HAP-1 (cell line): ENCODE measurements around the gene NCSTN.
A peak's percentile ranks its signal among the peaks of the same experiment; 100 is the strongest.

ENCODE experiments used
- DNase-seq, 2 experiments: peaks; one replicate each; pipeline ENCODE4 v3.0.0-alpha.2; 2016 to 2020; ENCODE audit warnings: low spot score in 2 of 2
- H3K27me3 ChIP-seq: fragments of 250-450 bp; sonication (Bioruptor Pico); 2 replicates; pipeline ENCODE4 v1.5.1; 2020; ENCODE audit warnings: low read depth, mild to moderate bottlenecking, moderate library complexity
- H3K36me3 ChIP-seq: fragments of 250-450 bp; sonication (Bioruptor Pico); replicated peaks from 2 replicates; pipeline ENCODE4 v1.5.1; 2020; ENCODE audit warnings: mild to moderate bottlenecking
- H3K4me1 ChIP-seq: fragments of 250-450 bp; sonication (Bioruptor Pico); 2 replicates; pipeline ENCODE4 v1.5.1; 2020; ENCODE audit warnings: mild to moderate bottlenecking
- H3K4me3 ChIP-seq: fragments of 250-450 bp; sonication (Bioruptor Pico); 2 replicates; pipeline ENCODE4 v1.5.1; 2020; ENCODE audit warnings: mild to moderate bottlenecking, moderate library complexity
- H3K9me3 ChIP-seq: fragments of 250-450 bp; sonication (Bioruptor Pico); 2 replicates; pipeline ENCODE4 v1.5.1; 2020; ENCODE audit warnings: mild to moderate bottlenecking, moderate library complexity
- in situ Hi-C: fragments of 300-500 bp; cut with MboI; formaldehyde crosslinking; loops from 3 replicates; pipeline ENCODE4 v1.14.3; 2020; ENCODE audit warnings: low sequenced_read_pairs, inconsistent platforms, mixed read lengths

NCSTN gene

GRCh38 chr1:160338580-160338979, 4.6 kb upstream of the NCSTN start:
- no peaks in the 10 kb centered on the region for H3K27me3 ChIP-seq
- H3K4me1 ChIP-seq: peaks cover 5% of the 10 kb centered on the region; the same call in 1 of the 2 replicates
- peaks cover 64% of the 10 kb centered on the region for H3K36me3 ChIP-seq
- no peaks in the 10 kb centered on the region for H3K9me3 ChIP-seq
- in situ Hi-C loops: no loop called here
- no peak overlapping the region for H3K4me3 ChIP-seq
- no peak for DNase-seq

- Histone ChIP-seq H3K9me3 (no peaks in the 10 kb centered on the region), H3K4me3 (no peak overlapping the region), H3K36me3 (peaks cover 49% of the 10 kb centered on the region), H3K4me1 (peaks cover 10% of the 10 kb centered on the region; the same call in 1 of the 2 replicates), H3K27me3 (no peaks in the 10 kb centered on the region)
- in situ Hi-C loops: no loop called here
- DNase-seq: no peak
Observed at GRCh38 chr1:160340146-160340545, 3.0 kb upstream of the NCSTN start.

DNA sequence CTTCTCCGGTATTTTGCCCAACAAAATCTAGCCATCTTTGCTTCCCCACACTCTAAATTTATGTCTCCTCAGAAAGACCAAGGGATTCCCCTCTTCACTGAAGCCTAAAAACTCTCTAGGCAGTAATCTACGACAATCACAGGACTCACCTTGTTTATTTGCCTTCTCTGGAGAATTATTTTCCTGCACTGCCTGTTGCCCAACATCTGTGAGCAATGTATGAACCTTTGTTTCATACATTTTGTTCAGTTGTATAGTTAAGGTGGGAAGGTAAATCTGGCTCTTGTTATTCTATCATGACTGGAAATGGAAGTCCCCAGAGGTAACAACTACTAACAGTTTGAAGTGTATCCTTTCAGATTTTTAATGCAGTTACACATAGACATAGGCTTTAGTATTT, 2.3 kb upstream of the NCSTN start:
- Histone ChIP-seq H3K36me3 (peaks cover 48% of the 10 kb centered on the region), H3K4me3 (no peak overlapping the region), H3K4me1 (peaks cover 10% of the 10 kb centered on the region; the same call in 1 of the 2 replicates), H3K27me3 (no peaks in the 10 kb centered on the region), H3K9me3 (no peaks in the 10 kb centered on the region)
- DNase-seq: no peak
- in situ Hi-C loops: no loop called here

- H3K9me3 ChIP-seq: no peaks in the 10 kb centered on the region
- H3K4me1 ChIP-seq: peaks cover 10% of the 10 kb centered on the region; the same call in 1 of the 2 replicates
- no peak for DNase-seq
- H3K36me3 ChIP-seq: peaks cover 37% of the 10 kb centered on the region
- in situ Hi-C loops: no loop called here
- peak overlapping the region; percentile 91 for H3K4me3 ChIP-seq
- no peaks in the 10 kb centered on the region for H3K27me3 ChIP-seq
Observed at GRCh38 chr1:160342526-160342925, 657 bp upstream of the NCSTN start.

GRCh38 chr1:160344241-160344640, 1.1 kb downstream of the NCSTN start:
- H3K4me1 ChIP-seq: peaks cover 10% of the 10 kb centered on the region; the same call in 1 of the 2 replicates
- peaks cover 33% of the 10 kb centered on the region for H3K36me3 ChIP-seq
- DNase-seq: no peak
- H3K4me3 ChIP-seq: peak overlapping the region; percentile 91
- H3K9me3 ChIP-seq: no peaks in the 10 kb centered on the region
- H3K27me3 ChIP-seq: no peaks in the 10 kb centered on the region
- in situ Hi-C loops: no loop called here

GRCh38 chr1:160344936-160345335, 1.8 kb downstream of the NCSTN start:
- Histone ChIP-seq H3K27me3 (no peaks in the 10 kb centered on the region), H3K4me3 (no peak overlapping the region), H3K4me1 (peaks cover 10% of the 10 kb centered on the region; the same call in 1 of the 2 replicates), H3K36me3 (peaks cover 33% of the 10 kb centered on the region), H3K9me3 (no peaks in the 10 kb centered on the region)
- DNase-seq: no peak
- in situ Hi-C loops: no loop called here

DNA sequence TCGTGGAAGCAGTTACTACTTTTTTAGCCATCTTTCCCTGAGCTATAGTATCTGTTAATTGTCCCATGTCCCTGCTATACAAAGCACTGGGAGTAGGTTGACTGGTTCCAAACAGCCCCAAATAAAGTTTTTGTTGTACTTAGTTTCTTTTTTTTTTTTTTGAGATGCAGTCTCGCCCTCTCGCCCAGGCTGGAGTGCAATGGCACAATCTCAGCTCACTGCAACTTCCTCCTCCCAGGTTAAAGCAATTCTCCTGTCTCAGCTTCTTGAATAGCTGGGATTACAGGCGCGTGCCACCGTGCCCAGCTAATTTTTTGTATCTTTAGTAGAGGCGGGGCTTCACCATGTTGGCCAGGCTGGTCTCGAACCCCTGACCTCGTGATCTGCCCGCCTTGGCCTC, 3.3 kb downstream of the NCSTN start:
- peaks cover 42% of the 10 kb centered on the region for H3K36me3 ChIP-seq
- no peak overlapping the region for H3K4me3 ChIP-seq
- in situ Hi-C loops: no loop called here
- H3K4me1 ChIP-seq: peaks cover 6% of the 10 kb centered on the region; the same call in 1 of the 2 replicates
- DNase-seq: no peak
- H3K27me3 ChIP-seq: no peaks in the 10 kb centered on the region
- H3K9me3 ChIP-seq: no peaks in the 10 kb centered on the region

DNA sequence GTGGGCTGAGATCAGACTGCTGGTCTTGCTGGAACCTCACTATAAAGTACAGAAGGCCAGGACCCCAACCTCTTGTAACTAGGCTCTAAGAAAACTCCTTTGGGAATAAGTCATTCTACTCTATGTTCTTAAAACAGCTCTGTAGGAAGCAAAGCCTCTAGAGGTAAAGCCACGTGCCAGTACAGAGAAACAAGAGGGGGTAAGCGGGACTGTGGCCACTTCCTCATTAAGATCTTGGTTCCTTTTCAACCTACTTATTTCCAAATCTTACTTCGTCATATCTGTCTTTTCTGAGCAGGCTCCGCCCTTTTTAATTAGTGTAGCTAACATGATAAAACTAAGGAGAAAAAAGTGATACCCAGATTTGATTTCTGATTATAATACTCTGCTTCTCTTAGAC, 3.8 kb downstream of the NCSTN start:
- H3K36me3 ChIP-seq: peaks cover 47% of the 10 kb centered on the region
- H3K27me3 ChIP-seq: no peaks in the 10 kb centered on the region
- H3K4me1 ChIP-seq: peaks cover 5% of the 10 kb centered on the region; the same call in 1 of the 2 replicates
- DNase-seq: no peak
- in situ Hi-C loops: no loop called here
- no peaks in the 10 kb centered on the region for H3K9me3 ChIP-seq
- no peak overlapping the region for H3K4me3 ChIP-seq

DNA sequence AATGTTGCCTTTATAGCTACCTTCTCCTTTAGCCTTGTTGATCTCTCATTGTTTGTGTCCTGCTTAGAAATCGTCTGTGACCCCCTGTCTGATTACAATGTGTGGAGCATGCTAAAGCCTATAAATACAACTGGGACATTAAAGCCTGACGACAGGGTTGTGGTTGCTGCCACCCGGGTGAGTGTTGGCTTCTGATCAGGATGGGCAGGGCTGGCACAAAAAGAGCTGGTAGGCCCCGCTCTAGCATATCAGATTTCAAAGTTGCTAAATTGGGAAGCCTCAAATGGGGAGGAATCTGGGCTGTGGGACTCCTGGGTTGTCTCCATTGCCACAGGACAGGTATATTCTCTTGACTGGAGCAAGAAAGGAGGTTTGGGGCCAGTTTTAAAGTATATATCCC, 8.4 kb downstream of the NCSTN start:
- no peaks in the 10 kb centered on the region for H3K27me3 ChIP-seq
- in situ Hi-C loops: loop anchor here (25.0 kb wide), 1 partner anchor 414 kb away; the partner anchor contains the start of genes IGSF9 and TAGLN2
- H3K36me3 ChIP-seq: peaks cover 88% of the 10 kb centered on the region

DNA sequence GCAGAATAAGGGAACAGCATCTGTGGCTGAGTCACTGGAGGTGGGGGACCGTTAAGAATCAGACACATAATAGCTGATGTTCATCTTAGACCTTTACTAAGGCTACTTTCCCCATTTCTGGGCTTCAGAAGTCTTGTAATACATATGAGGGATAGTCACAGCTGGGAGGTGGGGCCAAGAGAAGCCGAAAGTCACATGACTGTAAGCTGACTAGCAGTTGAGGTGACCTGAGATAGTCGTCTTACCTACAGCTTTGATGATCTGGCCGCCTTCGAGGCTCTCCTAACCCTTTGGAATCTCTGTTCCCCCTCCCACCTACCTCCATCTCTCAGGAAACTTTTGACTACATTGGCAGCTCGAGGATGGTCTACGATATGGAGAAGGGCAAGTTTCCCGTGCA, 9.4 kb downstream of the NCSTN start:
- no peak for DNase-seq
- Histone ChIP-seq H3K4me1 (no peaks in the 10 kb centered on the region), H3K9me3 (no peaks in the 10 kb centered on the region), H3K27me3 (no peaks in the 10 kb centered on the region), H3K4me3 (no peak overlapping the region), H3K36me3 (peaks cover 92% of the 10 kb centered on the region)
- in situ Hi-C loops: loop anchor here (25.0 kb wide), 1 partner anchor 415 kb away; the partner anchor contains the start of genes IGSF9 and TAGLN2

More for the DNA sequence above, 8.4 kb downstream of the NCSTN start:
- no peaks in the 10 kb centered on the region for H3K9me3 ChIP-seq
- no peak for DNase-seq
- no peaks in the 10 kb centered on the region for H3K4me1 ChIP-seq
- no peak overlapping the region for H3K4me3 ChIP-seq

DNA sequence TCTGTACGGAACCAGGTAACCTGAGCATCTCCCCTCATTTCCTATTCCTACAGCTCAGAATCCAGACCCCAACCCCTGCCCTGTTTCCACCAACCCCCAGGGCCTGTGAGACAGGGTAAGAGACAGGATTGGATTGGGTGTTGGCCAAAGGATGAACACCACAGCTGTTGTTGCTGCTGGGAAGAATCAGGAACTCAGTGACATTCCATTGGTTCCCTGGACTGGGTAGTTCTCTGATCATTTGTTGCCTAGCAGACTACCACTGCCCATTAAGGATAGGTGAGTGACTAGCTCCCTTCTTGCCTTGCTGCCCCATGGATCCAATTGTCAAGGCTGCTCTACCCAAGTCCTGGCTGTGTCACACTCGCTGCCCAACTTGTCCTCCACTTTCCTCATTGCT, 10.0 kb downstream of the NCSTN start:
- in situ Hi-C loops: loop anchor here (25.0 kb wide), 1 partner anchor 416 kb away; the partner anchor contains the start of genes IGSF9 and TAGLN2
- DNase-seq: no peak
- Histone ChIP-seq H3K36me3 (peaks cover 90% of the 10 kb centered on the region), H3K4me3 (no peak overlapping the region), H3K4me1 (no peaks in the 10 kb centered on the region), H3K9me3 (no peaks in the 10 kb centered on the region), H3K27me3 (no peaks in the 10 kb centered on the region)

- DNase-seq: peak in 1 of 2 experiments; percentile 53
Observed at GRCh38 chr1:160354388-160354985, 11.3 kb downstream of the NCSTN start.

DNA sequence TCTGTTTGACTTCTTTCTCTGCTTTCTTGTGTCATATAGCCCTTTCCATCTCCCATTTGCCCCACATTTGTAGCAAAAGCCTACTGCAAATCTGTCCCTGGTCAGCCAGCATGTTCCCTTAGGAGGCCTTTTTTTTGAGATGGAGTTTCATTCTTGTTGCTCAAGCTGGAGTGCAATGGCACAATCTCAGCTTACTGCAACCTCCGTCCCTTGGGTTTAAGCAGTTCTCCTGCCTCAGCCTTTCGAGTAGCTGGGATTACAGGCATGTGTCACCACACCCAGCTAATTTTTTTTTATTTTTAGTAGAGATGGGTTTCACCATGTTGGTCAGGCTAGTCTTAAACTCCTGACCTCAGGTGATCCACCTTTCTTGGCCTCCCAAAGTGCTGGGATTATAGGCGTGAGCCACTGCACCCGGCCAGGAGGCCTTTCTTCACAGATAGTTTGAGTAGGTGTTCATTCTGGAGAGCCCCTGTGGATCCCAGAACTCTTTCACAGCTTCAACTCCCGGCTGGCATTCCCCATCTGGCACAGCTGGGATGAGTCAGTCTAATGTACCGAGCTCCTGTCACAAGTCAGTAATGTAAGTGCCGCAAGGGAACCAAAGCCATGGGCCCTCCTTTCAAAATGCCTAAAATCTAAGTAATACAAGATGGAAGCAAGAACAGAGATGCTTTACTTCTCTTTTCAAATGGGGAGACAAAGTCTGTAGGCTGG, 14.3 kb downstream of the NCSTN start:
- H3K4me1 ChIP-seq: peaks cover 9% of the 10 kb centered on the region
- H3K36me3 ChIP-seq: peaks cover 68% of the 10 kb centered on the region
- in situ Hi-C loops: loop anchor here (25.0 kb wide), 1 partner anchor 420 kb away; the partner anchor contains the start of genes IGSF9 and TAGLN2
- no peaks in the 10 kb centered on the region for H3K9me3 ChIP-seq
- H3K27me3 ChIP-seq: no peaks in the 10 kb centered on the region
- no peak overlapping the region for H3K4me3 ChIP-seq
- no peak for DNase-seq

More at GRCh38 chr1:160354388-160354985, 11.3 kb downstream of the NCSTN start:
- Histone ChIP-seq H3K4me1 (no peaks in the 10 kb centered on the region), H3K36me3 (peaks cover 84% of the 10 kb centered on the region), H3K4me3 (no peak overlapping the region), H3K9me3 (no peaks in the 10 kb centered on the region), H3K27me3 (no peaks in the 10 kb centered on the region)
- in situ Hi-C loops: loop anchor here (25.0 kb wide), 1 partner anchor 417 kb away; the partner anchor contains the start of genes IGSF9 and TAGLN2

DNA sequence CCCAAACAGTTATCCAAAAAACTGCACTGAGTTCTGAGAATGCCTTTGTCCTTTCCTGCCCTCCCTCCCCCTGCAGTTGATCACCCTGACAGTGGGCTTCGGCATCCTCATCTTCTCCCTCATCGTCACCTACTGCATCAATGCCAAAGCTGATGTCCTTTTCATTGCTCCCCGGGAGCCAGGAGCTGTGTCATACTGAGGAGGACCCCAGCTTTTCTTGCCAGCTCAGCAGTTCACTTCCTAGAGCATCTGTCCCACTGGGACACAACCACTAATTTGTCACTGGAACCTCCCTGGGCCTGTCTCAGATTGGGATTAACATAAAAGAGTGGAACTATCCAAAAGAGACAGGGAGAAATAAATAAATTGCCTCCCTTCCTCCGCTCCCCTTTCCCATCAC, 14.9 kb downstream of the NCSTN start:
- Histone ChIP-seq H3K27me3 (no peaks in the 10 kb centered on the region), H3K9me3 (no peaks in the 10 kb centered on the region), H3K4me1 (peaks cover 16% of the 10 kb centered on the region), H3K4me3 (no peak overlapping the region), H3K36me3 (peaks cover 61% of the 10 kb centered on the region)
- no peak for DNase-seq
- in situ Hi-C loops: loop anchor here (25.0 kb wide), 1 partner anchor 421 kb away; the partner anchor contains the start of genes IGSF9 and TAGLN2
